Upper lobe of left lung (tissue), 4 donors: ENCODE measurements around the gene RPP30.

Experiments
- CTCF ChIP-seq, 6 experiments: fragments of 450-650 bp in 4 of 6; fragments of 200-600 bp in 2 of 6; sonication (generic) in 2 of 6; IDR thresholded peaks; one replicate each; pipeline ENCODE4 v1.5.1; 2016 to 2019; ENCODE audit warnings: antibody characterized with exemption in 6 of 6
- EP300 ChIP-seq, 4 donors: sonication (generic); formaldehyde crosslinking; IDR thresholded peaks; one replicate each; pipeline ENCODE4 v1.5.1; 2017; ENCODE audit warnings: antibody characterized with exemption in 4 of 4, control low read depth in 2 of 4

- TF ChIP-seq CTCF (IDR thresholded peaks at IDR 0.05) (no peak), EP300 (IDR thresholded peaks at IDR 0.05) (no peak)
Measured at GRCh38 chr10:90842725-90843124, 29.0 kb upstream of the RPP30 start.
